ENCODE measurements around the gene DMRT1.
"Not testable (repeated sequence)": the region's sequence is repeated elsewhere in the genome, so short reads cannot be mapped to it uniquely, and the experiment has no call there.

Gene DMRT1

DNA sequence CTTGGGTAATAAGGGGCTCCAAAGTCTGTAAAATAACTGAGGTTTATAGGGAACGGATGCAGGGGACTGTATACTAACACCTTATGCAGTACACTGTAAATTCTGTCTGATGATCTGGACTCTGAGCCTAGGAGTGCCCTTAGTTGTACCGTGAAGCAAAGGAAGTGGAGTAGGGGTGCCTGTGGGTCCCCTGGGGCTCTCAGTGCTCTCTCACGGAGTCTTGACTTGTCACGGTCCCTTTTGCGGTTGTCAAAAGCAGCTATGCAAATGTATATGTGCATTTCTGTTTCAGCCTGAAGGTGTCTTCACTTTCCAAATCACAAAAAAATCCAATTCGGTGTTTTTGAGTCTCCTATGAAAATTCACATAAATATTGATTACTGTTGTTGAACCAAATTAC, 17.8 kb downstream of the DMRT1 start:
- no peak for DNase-seq

DNA sequence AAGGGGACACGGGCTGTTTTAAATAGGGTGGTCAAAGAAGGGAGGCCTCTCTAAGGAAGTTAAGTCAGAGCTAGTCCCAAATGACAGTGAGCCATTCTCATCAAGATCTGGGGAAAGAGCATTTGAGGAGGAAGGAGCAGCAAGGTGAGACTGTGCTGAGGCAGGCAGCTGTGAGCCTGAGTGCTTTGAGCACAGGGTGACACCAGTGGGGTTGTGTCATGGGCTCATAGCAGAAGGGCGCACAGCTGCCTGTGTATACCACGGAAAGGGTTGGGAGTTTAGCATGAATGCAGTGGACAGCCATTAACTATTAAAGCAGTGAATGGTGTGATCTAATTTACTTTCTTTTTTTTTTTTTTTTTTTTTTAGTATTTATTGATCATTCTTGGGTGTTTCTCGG, 19.2 kb downstream of the DMRT1 start:
- DNase-seq = no peak

DNA sequence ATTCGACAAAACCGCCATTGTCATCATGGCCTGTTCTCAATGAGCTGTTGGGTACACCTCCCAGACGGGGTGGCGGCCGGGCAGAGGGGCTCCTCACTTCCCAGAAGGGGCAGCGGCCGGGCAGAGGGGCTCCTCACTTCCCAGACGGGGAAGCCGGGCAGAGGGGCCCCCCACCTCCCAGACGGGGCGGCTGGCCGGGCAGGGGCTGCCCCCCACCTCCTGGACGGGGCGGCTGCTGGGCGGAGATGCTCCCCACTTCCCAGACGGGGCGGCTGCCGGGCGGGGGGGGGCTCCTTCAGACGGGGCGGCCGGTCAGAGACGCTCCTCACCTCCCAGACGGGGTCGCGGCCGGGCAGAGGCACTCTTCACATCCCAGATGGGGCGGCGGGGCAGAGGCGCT, 20.0 kb downstream of the DMRT1 start:
- not testable (repeated sequence) for DNase-seq

DNA sequence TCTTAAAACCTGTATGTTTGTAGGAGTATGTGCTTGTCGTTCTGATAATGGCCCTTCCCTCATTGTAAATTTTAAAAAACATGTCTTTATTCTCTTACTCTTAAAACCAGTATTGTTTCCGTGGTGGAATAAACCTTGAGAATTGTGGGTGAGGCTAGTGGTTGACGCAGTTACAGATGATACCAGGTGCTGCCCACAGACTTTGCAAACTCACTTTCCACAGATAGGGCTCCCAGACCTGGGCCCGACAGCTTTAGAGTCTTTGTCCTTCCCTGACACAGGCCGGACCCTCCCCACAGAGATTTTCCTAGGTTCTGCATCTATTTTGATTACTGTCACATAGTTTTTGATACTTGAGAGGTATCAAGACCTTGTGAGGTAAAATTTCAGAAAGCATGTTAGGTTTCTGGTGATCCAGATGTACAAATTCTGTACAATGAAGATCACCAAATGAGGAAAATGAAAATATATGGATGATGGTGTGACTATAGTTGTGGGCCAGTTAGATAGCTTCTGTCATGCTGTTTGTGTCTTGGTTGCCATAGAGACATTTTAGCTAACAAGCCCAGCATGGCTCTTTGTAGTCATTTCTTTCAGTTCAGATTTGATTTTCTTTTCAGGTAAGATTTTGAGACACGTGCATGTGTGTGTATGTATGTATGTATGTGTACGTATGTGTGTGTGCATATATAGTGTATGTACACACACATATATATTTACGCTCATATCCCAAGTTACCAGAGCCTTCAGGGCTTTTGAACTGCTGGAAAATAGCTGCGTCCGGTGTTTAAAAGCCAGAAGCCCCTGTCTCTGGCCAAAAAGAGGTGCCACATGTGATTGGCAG, 33.8 kb downstream of the DMRT1 start:
- DNase-seq = no peak

DNA sequence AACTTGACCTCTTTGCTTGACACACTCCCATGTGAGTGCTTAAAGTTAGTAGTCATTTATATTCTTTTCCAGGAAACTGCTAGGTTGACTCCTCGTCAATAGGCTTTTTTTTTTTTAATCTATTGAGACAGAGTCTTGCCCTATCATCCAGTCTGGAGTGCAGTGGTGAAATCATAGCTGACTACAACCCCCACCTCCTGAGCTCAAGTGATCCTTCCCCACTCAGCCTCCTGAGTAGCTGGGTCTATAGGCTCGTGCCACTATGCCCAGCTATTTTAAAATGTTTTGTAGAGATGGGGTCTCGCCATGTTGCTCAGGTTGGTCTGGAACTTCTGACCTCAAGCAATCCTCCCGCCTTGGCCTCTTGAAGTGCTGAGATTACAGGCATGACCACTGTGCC, 34.9 kb downstream of the DMRT1 start:
- no peak for DNase-seq

DNA sequence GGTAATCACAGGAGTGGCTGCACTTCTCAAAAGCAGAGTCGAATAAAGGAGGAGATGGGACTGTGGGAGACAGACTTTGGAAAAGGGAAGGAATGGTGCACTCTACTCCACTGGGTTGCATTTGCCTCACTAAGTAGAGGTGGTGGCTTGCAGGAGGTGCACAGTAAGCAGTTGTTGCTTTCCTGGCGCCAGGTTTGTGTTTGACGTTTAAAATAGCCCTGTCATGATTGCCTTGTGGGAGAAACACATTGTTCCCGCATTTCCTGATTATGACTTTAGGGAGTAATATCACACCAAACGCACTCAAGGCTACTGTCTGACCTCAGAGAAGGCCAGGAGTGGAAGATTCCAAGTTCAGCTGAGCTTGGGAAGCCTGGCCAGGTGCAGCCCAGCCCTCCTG, 36.7 kb downstream of the DMRT1 start:
- DNase-seq = no peak

DNA sequence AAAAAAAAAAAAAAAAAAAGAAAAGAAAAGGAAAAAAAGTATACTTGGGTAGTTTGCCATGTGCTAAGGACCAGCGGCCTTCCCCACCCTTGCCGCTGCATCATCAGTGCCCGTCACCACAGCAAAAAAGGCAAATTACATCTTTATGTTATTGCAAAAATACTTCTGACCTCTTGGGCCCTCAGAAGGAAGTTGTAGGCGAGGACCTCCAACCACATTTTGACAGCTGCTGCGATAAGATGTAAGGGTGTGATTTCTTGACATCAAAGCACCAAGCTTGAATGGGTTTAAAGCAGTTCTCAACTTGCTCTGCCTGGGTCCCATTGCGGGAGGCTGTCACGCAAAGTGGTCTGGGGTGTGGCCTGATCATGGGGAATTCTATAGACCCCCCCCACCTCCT, 39.2 kb downstream of the DMRT1 start:
- no peak for DNase-seq

DNA sequence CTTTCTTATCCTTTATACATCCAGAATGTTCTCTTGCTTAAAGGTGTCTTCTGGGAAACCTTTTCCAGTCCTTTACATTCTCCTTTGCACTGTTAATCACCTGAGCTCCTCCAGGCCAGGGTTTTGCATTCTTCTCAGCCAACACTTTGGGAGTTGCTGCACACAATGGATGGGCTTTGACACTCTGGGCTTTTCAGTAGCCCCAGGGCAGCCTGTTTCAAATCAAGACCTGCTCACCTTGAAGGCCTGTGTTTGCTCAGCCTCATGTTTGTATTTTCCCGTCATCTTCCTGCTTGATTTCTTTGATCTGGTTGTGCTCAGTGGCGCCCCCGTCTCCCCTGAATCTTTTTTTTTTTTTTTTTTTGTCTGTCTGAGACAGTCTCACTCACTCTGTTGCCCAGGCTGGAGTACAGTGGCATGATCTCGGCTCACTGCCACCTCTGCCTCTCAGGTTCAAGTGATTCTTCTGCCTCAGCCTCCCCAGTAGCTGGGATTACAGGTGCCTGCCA, 41.0 kb downstream of the DMRT1 start:
- no peak for DNase-seq

DNA sequence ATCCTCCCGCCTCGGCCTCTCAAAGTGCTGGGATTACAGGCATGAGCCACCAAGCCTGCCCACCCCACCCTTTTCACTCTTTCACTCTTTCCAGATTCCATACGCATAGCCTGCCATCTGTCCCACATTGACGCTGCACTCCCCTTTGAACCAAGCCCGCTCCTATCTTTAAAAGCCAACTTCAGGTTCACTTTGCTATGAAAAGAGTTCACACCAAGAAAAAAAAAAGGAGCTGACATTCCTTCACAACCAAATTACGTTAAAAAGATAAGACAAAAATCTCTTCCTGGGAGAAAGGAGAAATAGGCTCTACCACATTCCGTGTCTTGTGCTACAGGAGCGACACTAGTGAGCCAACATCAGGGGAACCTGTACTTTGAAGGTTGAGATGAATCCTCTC, 41.5 kb downstream of the DMRT1 start:
- DNase-seq = no peak

DNA sequence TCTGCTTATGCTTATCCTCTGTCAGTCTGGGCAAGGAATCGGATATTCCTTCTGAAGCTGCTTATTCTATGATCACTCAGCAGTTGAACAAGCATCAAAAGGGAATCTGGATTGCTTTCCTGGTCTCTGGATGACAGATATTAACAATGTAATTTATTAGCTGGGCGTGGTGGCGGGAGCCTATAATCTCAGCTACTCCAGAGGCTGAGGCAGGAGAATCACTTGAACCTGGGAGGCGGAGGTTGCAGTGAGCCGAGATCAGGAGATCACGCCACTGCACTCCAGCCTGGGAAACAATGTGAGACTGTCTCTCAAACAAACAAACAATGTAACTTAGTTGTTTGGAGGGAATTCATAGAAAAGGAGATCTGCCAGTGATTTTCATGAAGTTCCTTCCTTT, 45.4 kb downstream of the DMRT1 start:
- no peak for DNase-seq

DNA sequence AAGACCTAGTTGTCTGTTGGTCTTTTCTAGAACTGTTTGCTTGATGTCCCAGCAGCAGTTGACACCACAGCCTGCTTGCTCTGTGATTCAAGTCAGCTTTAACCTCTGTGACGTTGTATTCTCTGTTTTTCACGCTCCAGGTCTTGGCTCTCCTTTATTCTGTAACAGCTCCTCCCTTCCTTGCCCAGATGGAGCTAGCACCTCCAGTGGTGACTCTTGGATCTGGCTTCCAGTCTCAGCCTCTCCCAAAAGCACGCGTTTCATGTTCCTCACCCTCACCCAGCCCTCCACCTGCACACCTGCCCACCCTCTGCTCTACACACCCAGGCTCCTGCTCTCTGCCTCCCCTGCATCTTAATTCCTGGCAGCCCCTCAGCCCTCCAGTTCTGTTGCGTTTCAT, 50.6 kb downstream of the DMRT1 start:
- DNase-seq = no peak

DNA sequence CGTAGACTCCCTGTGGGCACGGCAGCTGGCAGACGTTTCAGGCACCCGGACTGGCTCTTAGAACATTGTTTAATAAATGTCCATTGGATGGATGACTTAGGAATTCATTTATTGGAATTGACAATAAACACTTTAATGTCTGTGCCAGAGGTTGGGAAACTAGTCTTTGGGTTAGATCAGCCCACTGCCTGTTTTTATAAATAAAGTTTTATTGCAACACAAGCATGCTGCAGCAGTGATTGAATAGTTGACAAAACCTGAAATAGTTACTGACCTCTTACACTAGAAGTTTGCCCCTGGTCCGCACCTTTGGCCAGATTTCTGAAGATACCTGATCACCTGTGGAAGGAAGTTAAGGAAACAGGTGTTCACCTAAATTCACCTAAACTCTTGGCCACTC, 51.6 kb downstream of the DMRT1 start:
- no peak for DNase-seq

DNA sequence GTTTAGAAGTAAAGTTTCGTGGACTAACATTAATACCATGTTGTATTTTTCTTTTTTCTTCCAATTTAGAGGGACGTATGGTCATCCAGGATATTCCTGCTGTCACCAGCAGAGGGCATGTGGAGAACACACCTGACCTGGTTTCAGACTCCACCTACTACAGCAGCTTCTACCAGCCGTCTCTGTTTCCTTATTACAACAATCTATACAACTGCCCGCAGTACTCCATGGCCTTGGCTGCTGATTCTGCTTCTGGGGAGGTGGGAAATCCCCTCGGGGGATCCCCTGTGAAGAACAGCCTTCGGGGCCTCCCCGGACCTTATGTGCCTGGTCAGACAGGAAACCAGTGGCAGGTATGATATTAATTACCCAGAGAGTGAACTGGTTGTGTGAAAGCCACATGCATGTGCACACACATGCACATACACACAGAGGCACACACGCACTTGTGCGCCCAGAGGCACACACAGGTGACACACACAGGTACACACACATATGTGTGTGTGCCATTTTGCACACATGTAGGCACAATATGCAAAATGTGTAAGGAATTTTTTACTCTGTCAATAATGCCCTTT, 52.4 kb downstream of the DMRT1 start:
- peak in 18 of 56 donors; percentile 1 to 56 (median 6) for DNase-seq

DNA sequence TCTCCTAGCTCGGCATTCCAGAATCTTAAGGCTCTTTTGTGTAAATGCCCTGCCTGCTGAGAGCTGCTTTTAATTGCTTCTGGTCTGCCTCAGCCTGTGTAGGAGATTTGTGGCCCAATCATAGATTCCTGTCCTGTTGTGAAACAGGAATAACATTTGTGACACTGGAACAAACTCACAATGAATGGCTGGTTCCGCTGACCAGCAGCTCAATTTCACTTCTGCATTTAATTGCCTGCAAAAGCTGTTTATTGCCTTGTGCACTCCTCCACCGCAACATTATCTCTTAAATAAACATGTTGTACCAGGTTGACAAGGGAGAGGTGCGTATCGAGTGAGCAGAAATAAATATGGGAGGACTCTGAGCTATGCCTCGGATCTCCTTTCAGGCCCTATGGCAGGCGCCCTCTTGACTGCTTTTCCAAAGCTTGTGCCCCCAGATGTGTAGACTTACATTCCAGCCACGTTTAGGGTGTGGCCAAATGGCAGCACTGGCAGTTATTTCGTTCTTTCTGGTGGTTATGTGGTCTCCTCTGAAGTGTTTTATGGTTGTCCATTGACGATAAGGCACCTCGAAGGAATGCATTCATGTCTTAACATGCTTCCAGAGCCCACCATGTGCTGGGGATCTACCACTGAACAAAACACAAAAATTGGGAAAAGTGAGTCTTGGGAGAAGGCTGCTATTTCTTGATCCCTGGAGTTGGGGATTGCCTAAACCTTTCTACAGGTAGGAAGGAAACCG, 58.1 kb downstream of the DMRT1 start:
- peak in 1 of 56 donors; percentile 6 for DNase-seq

DNA sequence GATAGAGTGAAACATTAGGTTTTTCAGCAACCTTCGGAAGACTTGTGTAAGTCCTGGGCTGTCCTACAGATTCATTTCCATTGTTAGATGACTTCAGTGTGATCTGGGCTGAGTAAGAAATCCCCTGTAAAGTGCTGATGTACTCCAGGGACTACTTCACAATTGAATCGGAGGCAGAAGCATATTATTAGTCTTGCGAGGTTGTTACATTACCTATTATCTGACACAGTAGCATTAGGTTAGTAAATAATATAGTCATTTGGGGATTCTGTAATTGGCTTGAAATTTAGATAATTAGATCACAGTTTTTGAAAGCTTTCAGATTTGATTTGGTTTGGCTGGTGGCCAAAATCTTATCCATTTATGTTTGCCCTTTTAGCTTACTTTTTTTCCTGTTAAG, 62.4 kb downstream of the DMRT1 start:
- no peak for DNase-seq

DNA sequence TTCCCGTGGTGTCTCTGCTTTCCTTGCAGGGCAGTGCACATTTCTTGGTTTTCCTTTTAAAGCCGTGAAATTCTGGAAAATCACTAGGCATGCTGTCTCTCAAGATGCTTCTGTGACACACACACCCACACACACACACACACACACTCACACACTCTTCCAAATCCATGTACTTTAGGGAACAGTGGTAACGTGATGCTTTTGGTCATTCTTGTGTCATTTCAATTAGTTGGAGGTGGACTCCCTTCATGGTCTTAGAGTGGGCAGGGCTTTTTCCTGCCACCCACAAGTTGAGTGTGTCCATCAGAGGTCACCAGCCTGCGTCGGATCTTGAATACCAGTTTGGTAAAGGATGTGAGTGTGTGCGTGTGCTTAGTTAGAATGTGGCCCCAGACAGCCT, 64.4 kb downstream of the DMRT1 start:
- no peak for DNase-seq

DNA sequence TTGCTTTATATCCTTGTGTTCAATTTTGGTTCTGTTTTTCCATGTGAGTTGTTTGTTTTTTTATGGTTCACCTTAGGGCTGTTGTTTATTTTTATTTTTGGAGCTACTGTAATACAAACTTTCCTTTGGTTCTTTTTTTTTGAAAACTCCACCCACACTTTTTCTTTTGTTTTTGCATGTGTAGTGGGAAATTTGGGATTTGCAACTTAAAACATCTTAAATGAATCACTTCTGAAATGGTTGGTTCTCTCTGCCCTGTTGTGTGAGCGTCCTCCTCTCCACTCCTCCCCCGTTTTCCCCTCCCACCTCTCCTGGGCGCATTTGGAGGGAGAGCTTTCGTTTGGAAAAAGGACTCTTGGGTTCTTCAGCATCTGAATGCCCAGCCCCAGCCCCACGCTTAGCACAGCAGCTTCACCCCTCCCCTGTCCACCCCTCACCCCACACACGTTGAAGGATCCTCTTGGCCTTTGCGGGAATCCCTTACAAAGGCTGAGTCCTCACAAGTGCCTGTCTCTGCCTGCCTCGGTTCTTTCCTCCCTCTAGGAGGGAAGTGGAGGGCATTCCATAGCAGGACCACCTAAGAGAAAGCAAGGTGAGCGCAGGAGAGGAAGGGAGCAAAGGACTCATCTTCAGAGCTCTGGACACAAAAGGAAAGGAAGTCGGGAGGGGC, 67.2 kb downstream of the DMRT1 start:
- DNase-seq = no peak

DNA sequence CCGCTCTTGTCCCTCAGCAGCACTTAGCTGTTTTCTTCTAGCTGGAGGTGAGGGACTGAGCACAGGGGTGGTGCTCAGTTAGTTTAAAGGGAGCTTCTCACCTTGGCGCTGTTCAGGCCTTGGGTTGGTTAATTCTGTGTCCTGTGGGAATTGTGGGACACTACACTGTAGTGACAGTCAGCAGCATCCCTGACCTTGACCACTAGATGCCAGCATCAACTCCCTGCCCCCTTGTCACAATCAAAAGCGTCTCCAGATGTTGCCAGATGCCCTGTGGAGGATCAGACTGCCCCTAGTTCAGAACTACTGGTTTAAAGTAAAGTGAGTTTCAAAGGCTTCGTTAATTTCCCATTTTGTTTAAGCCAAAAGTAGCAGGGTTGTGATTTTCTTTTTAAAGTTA, 69.5 kb downstream of the DMRT1 start:
- no peak for DNase-seq

DNA sequence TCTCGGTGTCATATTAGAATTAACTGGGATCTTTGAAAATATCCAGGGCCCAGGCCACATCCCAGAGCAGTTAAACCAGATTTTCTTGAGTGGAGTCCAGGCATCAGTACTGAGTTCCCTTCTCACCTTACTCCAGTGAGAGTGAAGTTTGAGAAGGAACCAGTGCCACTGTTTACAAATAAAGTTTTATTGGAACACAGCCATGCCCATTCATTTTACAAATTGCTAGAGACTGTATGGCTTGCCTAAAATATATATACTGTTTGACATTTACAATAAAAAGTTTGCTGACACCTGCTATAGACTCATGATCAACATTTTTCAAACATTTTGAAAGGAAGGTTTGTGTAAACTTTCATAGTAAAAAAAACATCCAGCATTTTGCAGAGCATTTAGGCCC, 71.3 kb downstream of the DMRT1 start:
- no peak for DNase-seq

DNA sequence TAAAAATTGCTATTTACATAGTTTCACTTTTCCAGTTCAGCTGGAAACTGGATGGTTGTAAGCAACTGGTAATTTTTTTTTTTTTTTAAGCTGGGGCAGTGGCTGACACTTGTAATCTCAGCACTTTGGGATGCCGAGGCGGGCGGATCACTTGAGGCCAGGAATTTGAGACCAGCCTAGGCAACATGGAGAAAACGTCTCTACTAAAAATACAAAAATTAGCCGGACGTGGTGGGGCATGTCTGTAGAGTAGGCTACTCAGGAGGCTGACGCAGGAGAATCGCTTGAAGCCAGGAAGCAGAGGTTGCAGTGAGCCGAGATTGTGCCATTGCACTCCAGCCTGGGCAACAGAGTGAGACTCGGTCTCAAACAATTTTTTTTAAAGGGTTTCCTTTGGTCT, 72.0 kb downstream of the DMRT1 start:
- not testable (repeated sequence) for DNase-seq

DNA sequence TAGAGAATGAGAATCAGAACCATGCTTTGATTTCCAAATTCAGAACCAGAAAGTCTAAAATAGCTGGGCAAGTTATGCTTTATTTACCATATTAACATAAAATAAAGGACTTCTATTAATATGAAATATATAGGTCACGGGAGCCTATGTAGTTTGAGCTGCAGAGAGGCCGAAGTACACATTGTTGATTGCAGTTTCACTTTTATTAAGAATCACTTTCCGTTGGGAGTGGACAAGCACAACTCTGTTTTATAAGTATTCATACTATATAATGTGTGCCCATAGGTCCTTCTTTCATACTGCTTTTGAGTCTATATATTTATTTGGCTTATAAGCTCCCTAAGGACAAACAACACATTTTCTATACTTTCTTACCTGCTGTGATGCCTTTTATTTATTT, 76.2 kb downstream of the DMRT1 start:
- no peak for DNase-seq

DNA sequence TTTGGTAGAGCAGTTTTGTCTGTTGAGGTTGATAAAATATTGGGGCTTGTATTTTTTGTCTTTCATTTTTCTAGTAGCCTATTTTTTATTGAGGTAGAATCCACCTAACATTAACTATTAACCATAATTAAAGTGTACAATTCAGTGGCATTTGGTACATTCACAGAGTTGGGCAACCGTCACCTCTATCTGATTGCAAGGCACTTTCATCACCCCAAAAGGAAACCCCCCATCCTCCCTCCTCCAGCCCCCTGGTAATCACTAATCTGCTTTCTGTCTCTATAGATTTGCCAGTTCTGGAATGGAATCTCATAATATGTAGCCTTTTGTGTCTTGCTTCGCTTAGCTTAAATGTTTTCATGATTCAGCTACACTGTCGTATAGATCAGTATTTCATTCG, 79.4 kb downstream of the DMRT1 start:
- DNase-seq = no peak

Data from nucleus accumbens (tissue), 56 donors.